Karpas-422 (cell line): ENCODE data around the gene TEX9. TPM values are rescaled to one million over a fixed set of nuclear protein-coding genes. Genes with fewer than 3 reads are reported as not detected.

Experiments used
- DNase-seq: peaks from one replicate; pipeline ENCODE4 v3.0.0-alpha.2; 2015
- H2AFZ ChIP-seq: fragments of 200-600 bp; sonication (generic); 2 replicates; pipeline ENCODE4 v1.6.1; 2014; ENCODE audit warnings: antibody characterized with exemption, low read length, mixed read lengths
- H3K27ac ChIP-seq: fragments of 200-600 bp; sonication (generic); 2 replicates; pipeline ENCODE4 v1.5.1; 2014; ENCODE audit warnings: mild to moderate bottlenecking, low read length, moderate library complexity
- H3K27me3 ChIP-seq: fragments of 200-600 bp; sonication (generic); 2 replicates; pipeline ENCODE4 v1.6.1; 2014; ENCODE audit warnings: low read length, mixed read lengths
- H3K36me3 ChIP-seq: fragments of 200-600 bp; sonication (generic); 2 replicates; pipeline ENCODE4 v1.6.1; 2014; ENCODE audit warnings: low read length, mixed read lengths; ENCODE audit not compliant: insufficient read depth
- H3K4me1 ChIP-seq: fragments of 200-600 bp; sonication (generic); 2 replicates; pipeline ENCODE4 v1.6.1; 2014; ENCODE audit warnings: mild to moderate bottlenecking, low read length, mixed read lengths
- H3K4me2 ChIP-seq: fragments of 200-600 bp; sonication (generic); 2 replicates; pipeline ENCODE4 v1.6.1; 2014; ENCODE audit warnings: low read length, low read depth, mild to moderate bottlenecking; ENCODE audit not compliant: poor library complexity, severe bottlenecking
- H3K4me3 ChIP-seq: fragments of 200-600 bp; sonication (generic); 2 replicates; pipeline ENCODE4 v1.5.1; 2014; ENCODE audit warnings: mild to moderate bottlenecking, antibody characterized with exemption, low read length, mixed read lengths
- H3K79me2 ChIP-seq: fragments of 200-600 bp; sonication (generic); 2 replicates; pipeline ENCODE4 v1.6.1; 2014; ENCODE audit warnings: mild to moderate bottlenecking, low read length, mixed read lengths
- H3K9ac ChIP-seq: fragments of 200-600 bp; sonication (generic); 2 replicates; pipeline ENCODE4 v1.6.0; 2014; ENCODE audit warnings: low read length
- H3K9me2 ChIP-seq: fragments of 200-600 bp; sonication (generic), shearing (Covaris generic); replicated peaks from 2 replicates; pipeline ENCODE4 v1.6.0; 2014; ENCODE audit warnings: mild to moderate bottlenecking, low read length, moderate library complexity; ENCODE audit not compliant: insufficient read depth
- H3K9me3 ChIP-seq: fragments of 300-700, 200-600 bp; sonication (generic); 2 replicates; pipeline ENCODE4 v1.6.1; 2014; ENCODE audit warnings: low read length, mixed read lengths
- H4K20me1 ChIP-seq: fragments of 200-600 bp; sonication (generic); 2 replicates; pipeline ENCODE4 v1.6.1; 2014; ENCODE audit warnings: mild to moderate bottlenecking, antibody characterized with exemption, low read length, low read depth; ENCODE audit not compliant: insufficient read depth
- total RNA-seq: library from RNA; depleted of rRNA; stranded (reverse); fragments of >200 nt; shearing (Covaris generic); gene quantifications from 2 replicates; pipeline ENCODE4 v1.2.3, GENCODE V29; 2014; ENCODE audit warnings: low replicate concordance

TEX9 gene
- total RNA-seq, 1 experiment from 2014 or later, result 8.9 TPM

DNA sequence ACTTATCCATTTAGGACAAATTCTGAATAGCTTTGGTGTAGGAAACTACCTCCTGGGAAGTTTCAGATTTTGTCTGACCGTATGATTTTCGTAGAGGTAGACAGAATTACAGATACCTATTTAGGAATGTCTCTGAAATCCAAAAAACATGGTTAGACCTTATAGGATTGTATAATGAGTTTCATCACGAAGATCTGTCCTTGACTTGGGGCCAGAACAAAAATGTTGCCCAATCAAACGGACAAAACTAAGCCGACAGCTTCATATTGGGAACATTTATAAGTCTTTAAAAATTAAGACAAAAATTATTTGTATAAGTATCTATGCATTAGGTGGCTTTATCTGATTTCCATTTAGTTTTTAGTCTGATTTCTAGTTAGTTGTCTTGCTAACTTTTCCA is 67.1 kb downstream of the TEX9 start:
- DNase-seq, result no peak

DNA sequence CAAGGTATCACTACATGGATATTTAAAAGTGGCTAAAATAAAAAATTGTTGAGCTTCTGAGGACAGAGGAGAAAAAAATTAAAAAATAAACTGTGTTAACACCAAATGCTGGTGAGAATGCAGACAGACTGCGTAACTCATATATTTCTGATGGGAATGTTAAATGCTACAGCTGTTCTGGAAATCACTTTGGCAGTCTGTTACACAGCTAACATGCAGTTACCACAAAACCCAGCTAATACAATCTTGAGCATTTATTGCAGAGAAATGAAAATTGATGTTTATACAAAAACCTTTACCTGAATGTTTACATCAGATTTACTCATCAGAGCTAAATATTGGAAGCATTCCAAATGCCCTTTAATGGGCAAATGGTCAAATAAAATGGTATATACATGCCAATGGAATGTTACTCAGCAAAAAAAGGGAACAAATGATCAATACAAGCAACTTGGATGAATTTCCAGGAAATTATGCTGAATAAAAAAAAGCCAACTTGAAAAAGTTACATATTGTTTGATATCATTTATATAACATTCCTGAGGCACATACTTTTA is 75.1 kb downstream of the TEX9 start:
- 0 out of 2 replicates have a peak, but pooled peaks cover 3% of the 10 kb centered on the region for H3K79me2 ChIP-seq
- H4K20me1 ChIP-seq, result no peaks in the 10 kb centered on the region
- no peak for DNase-seq

More for the DNA sequence above, 67.1 kb downstream of the TEX9 start:
- H3K79me2 ChIP-seq, result 0 out of 2 replicates have a peak, but pooled peaks cover 3% of the 10 kb centered on the region
- no peak overlapping the region for H2AFZ ChIP-seq
- no peak overlapping the region for H3K4me2 ChIP-seq
- no peak overlapping the region for H3K9ac ChIP-seq
- H3K4me3 ChIP-seq, result no peak overlapping the region
- H3K36me3 ChIP-seq, result peaks cover 23% of the 10 kb centered on the region
- no peaks in the 10 kb centered on the region for H3K4me1 ChIP-seq
- H4K20me1 ChIP-seq, result no peaks in the 10 kb centered on the region
- H3K27me3 ChIP-seq, result no peaks in the 10 kb centered on the region
- no peaks in the 10 kb centered on the region for H3K9me3 ChIP-seq
- H3K27ac ChIP-seq, result no peak overlapping the region
- H3K9me2 ChIP-seq, result no peaks in the 10 kb centered on the region

DNA sequence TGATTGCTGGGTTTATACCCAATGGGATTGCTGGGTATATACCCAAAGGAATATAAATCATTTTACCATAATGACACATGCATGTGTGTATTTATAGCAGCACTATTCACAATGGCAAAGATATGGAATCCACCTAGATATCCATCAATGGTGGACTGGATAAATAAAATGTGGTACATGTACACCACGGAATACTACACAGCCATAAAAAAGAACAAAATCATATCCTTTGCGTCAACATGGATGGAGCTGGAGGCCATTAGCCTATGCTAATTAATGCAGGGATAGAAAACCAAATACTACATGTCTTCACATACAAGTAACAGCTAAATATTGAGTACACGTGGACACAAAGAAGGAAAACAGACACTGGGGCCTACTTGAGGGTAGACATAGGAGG is 77.1 kb downstream of the TEX9 start:
- Histone ChIP-seq H3K9me3 (no peaks in the 10 kb centered on the region), H3K4me1 (peaks cover 10% of the 10 kb centered on the region), H3K4me3 (no peak overlapping the region), H3K27me3 (no peaks in the 10 kb centered on the region), H3K9ac (no peak overlapping the region), H3K79me2 (no peaks in the 10 kb centered on the region), H2AFZ (no peak overlapping the region), H4K20me1 (no peaks in the 10 kb centered on the region), H3K36me3 (peaks cover 20% of the 10 kb centered on the region), H3K4me2 (no peak overlapping the region), H3K27ac (no peak overlapping the region), H3K9me2 (no peaks in the 10 kb centered on the region)
- DNase-seq, result no peak

More for the DNA sequence above, 75.1 kb downstream of the TEX9 start:
- H3K4me3 ChIP-seq, result no peak overlapping the region
- H3K9ac ChIP-seq, result no peak overlapping the region
- H3K9me2 ChIP-seq, result no peaks in the 10 kb centered on the region
- H3K27me3 ChIP-seq, result no peaks in the 10 kb centered on the region
- H2AFZ ChIP-seq, result no peak overlapping the region
- no peak overlapping the region for H3K4me2 ChIP-seq
- no peaks in the 10 kb centered on the region for H3K9me3 ChIP-seq
- H3K27ac ChIP-seq, result 0 out of 2 replicates have a peak overlapping the region, but pooled peaks have one; percentile 1
- peaks cover 10% of the 10 kb centered on the region for H3K4me1 ChIP-seq
- peaks cover 20% of the 10 kb centered on the region for H3K36me3 ChIP-seq

GRCh38 chr15:56445746-56446145 is 80.5 kb downstream of the TEX9 start:
- Histone ChIP-seq H3K27me3 (no peaks in the 10 kb centered on the region), H3K4me3 (no peak overlapping the region)

GRCh38 chr15:56454836-56455235 is 89.6 kb downstream of the TEX9 start:
- no peaks in the 10 kb centered on the region for H3K9me2 ChIP-seq
- DNase-seq, result no peak
- H3K9me3 ChIP-seq, result no peaks in the 10 kb centered on the region
- no peaks in the 10 kb centered on the region for H3K27me3 ChIP-seq
- no peaks in the 10 kb centered on the region for H4K20me1 ChIP-seq
- H3K4me1 ChIP-seq, result no peaks in the 10 kb centered on the region
- H3K79me2 ChIP-seq, result peaks cover 17% of the 10 kb centered on the region
- peaks cover 9% of the 10 kb centered on the region for H3K36me3 ChIP-seq
- no peak overlapping the region for H2AFZ ChIP-seq
- H3K27ac ChIP-seq, result no peak overlapping the region
- no peak overlapping the region for H3K4me2 ChIP-seq
- no peak overlapping the region for H3K9ac ChIP-seq
- no peak overlapping the region for H3K4me3 ChIP-seq

More at GRCh38 chr15:56445746-56446145, 80.5 kb downstream of the TEX9 start:
- peaks cover 20% of the 10 kb centered on the region for H3K36me3 ChIP-seq
- no peak overlapping the region for H3K4me2 ChIP-seq
- H4K20me1 ChIP-seq, result no peaks in the 10 kb centered on the region
- DNase-seq, result no peak
- no peaks in the 10 kb centered on the region for H3K9me3 ChIP-seq
- no peaks in the 10 kb centered on the region for H3K4me1 ChIP-seq
- H3K27ac ChIP-seq, result no peak overlapping the region
- H2AFZ ChIP-seq, result no peak overlapping the region
- H3K9ac ChIP-seq, result no peak overlapping the region
- H3K9me2 ChIP-seq, result no peaks in the 10 kb centered on the region
- H3K79me2 ChIP-seq, result peaks cover 6% of the 10 kb centered on the region; the same call in 1 of the 2 replicates

GRCh38 chr15:56456229-56456628 is 91.0 kb downstream of the TEX9 start:
- Histone ChIP-seq H3K27me3 (no peaks in the 10 kb centered on the region), H3K27ac (no peak overlapping the region), H3K79me2 (peaks cover 29% of the 10 kb centered on the region), H3K4me1 (peaks cover 7% of the 10 kb centered on the region), H3K4me2 (no peak overlapping the region), H3K36me3 (peaks cover 20% of the 10 kb centered on the region), H3K9me2 (no peaks in the 10 kb centered on the region), H3K4me3 (no peak overlapping the region), H3K9me3 (no peaks in the 10 kb centered on the region), H4K20me1 (no peaks in the 10 kb centered on the region), H3K9ac (no peak overlapping the region), H2AFZ (no peak overlapping the region)
- DNase-seq, result no peak

DNA sequence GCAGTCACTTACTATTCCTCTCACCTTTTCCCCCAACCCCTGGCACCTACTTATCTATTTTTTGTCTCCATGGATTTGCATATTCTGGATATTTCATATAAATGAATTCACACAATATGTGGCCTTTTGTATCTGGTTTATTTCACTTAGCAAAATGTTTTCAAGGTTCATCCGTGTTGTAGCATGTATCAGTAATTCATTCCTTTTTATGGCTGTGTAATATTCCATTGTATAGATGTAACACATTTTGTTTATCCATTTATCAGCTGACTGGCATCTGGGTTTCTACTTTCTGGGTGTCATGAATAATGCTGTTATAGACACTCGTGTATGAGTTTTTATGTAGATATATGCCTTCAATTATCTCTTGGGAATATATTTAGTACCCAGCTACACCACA is 93.9 kb downstream of the TEX9 start:
- Histone ChIP-seq H4K20me1 (no peaks in the 10 kb centered on the region), H3K9ac (no peak overlapping the region), H3K9me2 (no peaks in the 10 kb centered on the region), H2AFZ (no peak overlapping the region), H3K4me1 (peaks cover 26% of the 10 kb centered on the region), H3K9me3 (no peaks in the 10 kb centered on the region), H3K4me2 (no peak overlapping the region), H3K27ac (no peak overlapping the region), H3K36me3 (peaks cover 20% of the 10 kb centered on the region), H3K4me3 (no peak overlapping the region), H3K79me2 (peaks cover 48% of the 10 kb centered on the region), H3K27me3 (no peaks in the 10 kb centered on the region)
- peak; percentile 44 for DNase-seq

- Histone ChIP-seq H3K36me3 (peaks cover 20% of the 10 kb centered on the region), H3K4me1 (peaks cover 28% of the 10 kb centered on the region), H3K9me2 (no peaks in the 10 kb centered on the region), H2AFZ (no peak overlapping the region), H3K9me3 (no peaks in the 10 kb centered on the region), H3K79me2 (peaks cover 49% of the 10 kb centered on the region), H3K4me2 (no peak overlapping the region), H3K27ac (no peak overlapping the region), H4K20me1 (no peaks in the 10 kb centered on the region), H3K9ac (no peak overlapping the region), H3K4me3 (no peak overlapping the region), H3K27me3 (no peaks in the 10 kb centered on the region)
- DNase-seq, result no peak
Observed at GRCh38 chr15:56460071-56460470, 94.8 kb downstream of the TEX9 start.
